ENCODE measurements around the gene WDR77. TPM values are rescaled to one million over a fixed set of nuclear protein-coding genes. Genes with fewer than 3 reads are reported as not detected.

Gene WDR77
- total and polyA plus RNA-seq, 9 of the 15 experiments (the other 6 are each of a cell fraction or from before 2014, with no cell fraction given), result 20.6 to 160 (median 75.3) TPM

- no peak overlapping the region for H3K9ac ChIP-seq (ENCODE audit: insufficient read depth in 1 of 2, low read depth in 2 of 2, low read length in 2 of 2)
- H3K79me2 ChIP-seq (ENCODE audit: control insufficient read depth, insufficient read depth, low read length), result no peaks in the 10 kb centered on the region
- BruUV-seq (replicated peaks), result no TSS peak
- no peak overlapping the region for H3K27ac ChIP-seq (ENCODE audit: extremely low read depth, low read depth, low read length)
- FAIRE-seq, result peak; percentile 75
- intact Hi-C loops (cut with micrococcal nuclease), result loop anchor here (1.0 to 2.0 kb wide), 2 partner anchors 177 to 369 kb away; no protein-coding TSS in a partner anchor
- H4K20me1 ChIP-seq (replicated peaks; ENCODE audit: control insufficient read depth, insufficient read depth, low read length), result no peaks in the 10 kb centered on the region
- no peaks in the 10 kb centered on the region for H3K4me1 ChIP-seq (replicated peaks in 1 of 2; ENCODE audit: control insufficient read depth in 2 of 2, insufficient read depth in 2 of 2, low read length in 2 of 2)
- DNase-seq (ENCODE audit: extremely low read depth in 1 of 4, low spot score in 3 of 4), result peak; percentile 41 to 67 (median 50)
- H2AFZ ChIP-seq (ENCODE audit: low read depth, low read length), result peak overlapping the region; percentile 44
- no peak overlapping the region for H3K4me2 ChIP-seq (ENCODE audit: insufficient read depth, low read length)
- WGBS (ENCODE audit: insufficient coverage, low coverage, missing lambda C conversion rate), result 1% methylated on average over 9 of the region's 9 CpGs
- H3K9me1 ChIP-seq (ENCODE audit: control insufficient read depth, insufficient read depth, low read length), result no peaks in the 10 kb centered on the region
- H3K9me3 ChIP-seq (replicated peaks; ENCODE audit: control insufficient read depth, insufficient read depth, low read depth, low read length), result no peaks in the 10 kb centered on the region
- no peaks in the 10 kb centered on the region for H3K36me3 ChIP-seq (ENCODE audit: control insufficient read depth, insufficient read depth, low read length)
- ATAC-seq, result peak; percentile 69; the same call in 2 of the 3 replicates
- no peak overlapping the region for H3K4me3 ChIP-seq
- peaks cover 24 to 31% of the 10 kb centered on the region in 2 experiments for H3K27me3 ChIP-seq (ENCODE audit: control insufficient read depth in 2 of 2, insufficient read depth in 2 of 2, low read length in 2 of 2)
- POLR2A ChIA-PET, result interaction anchor here (0.6 to 1.3 kb wide), 3 partner anchors 49 to 436 kb away, joined by 3 to 5 read pairs (median 3); partner anchors contain the start of genes LRIF1 and WDR77
- CTCF ChIA-PET (ENCODE audit: low intra/inter-chr PET ratio), result interaction anchor here (0.5 to 3.4 kb wide), 3 partner anchors 166 to 369 kb away, joined by 3 to 21 read pairs (median 11); no protein-coding TSS in a partner anchor
- in situ Hi-C loops (cut with MboI), result loop anchor here (10.0 kb wide), 1 partner anchor 175 kb away; the partner anchor contains the start of gene CHI3L2
- no peak for TF ChIP-seq ZNF318 (IDR thresholded peaks at IDR 0.05; ENCODE audit: borderline replicate concordance in 1 of 2, low read depth in 1 of 2)
- TF ChIP-seq MBD1 (CRISPR knock-in tag; IDR thresholded peaks at IDR 0.05), result no peak
- no peak for TF ChIP-seq ZNF444 (CRISPR knock-in tag; IDR thresholded peaks at IDR 0.05)
- TF ChIP-seq, protein P1, sequence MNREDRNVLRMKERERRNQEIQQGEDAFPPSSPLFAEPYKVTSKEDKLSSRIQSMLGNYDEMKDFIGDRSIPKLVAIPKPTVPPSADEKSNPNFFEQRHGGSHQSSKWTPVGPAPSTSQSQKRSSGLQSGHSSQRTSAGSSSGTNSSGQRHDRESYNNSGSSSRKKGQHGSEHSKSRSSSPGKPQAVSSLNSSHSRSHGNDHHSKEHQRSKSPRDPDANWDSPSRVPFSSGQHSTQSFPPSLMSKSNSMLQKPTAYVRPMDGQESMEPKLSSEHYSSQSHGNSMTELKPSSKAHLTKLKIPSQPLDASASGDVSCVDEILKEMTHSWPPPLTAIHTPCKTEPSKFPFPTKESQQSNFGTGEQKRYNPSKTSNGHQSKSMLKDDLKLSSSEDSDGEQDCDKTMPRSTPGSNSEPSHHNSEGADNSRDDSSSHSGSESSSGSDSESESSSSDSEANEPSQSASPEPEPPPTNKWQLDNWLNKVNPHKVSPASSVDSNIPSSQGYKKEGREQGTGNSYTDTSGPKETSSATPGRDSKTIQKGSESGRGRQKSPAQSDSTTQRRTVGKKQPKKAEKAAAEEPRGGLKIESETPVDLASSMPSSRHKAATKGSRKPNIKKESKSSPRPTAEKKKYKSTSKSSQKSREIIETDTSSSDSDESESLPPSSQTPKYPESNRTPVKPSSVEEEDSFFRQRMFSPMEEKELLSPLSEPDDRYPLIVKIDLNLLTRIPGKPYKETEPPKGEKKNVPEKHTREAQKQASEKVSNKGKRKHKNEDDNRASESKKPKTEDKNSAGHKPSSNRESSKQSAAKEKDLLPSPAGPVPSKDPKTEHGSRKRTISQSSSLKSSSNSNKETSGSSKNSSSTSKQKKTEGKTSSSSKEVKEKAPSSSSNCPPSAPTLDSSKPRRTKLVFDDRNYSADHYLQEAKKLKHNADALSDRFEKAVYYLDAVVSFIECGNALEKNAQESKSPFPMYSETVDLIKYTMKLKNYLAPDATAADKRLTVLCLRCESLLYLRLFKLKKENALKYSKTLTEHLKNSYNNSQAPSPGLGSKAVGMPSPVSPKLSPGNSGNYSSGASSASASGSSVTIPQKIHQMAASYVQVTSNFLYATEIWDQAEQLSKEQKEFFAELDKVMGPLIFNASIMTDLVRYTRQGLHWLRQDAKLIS (CRISPR knock-in tag; IDR thresholded peaks at IDR 0.05), result no peak
- no peak for TF ChIP-seq SRSF1 (IDR thresholded peaks at IDR 0.05; ENCODE audit: low read depth, low read length)
Observed at GRCh38 chr1:111399792-111400610, 49.1 kb downstream of the WDR77 start.
